Right cardiac atrium (tissue), 5 donors: ENCODE data around the gene AGO1. TPM values are rescaled to one million over a fixed set of nuclear protein-coding genes. Genes with fewer than 3 reads are reported as not detected.

Experiments used
- ATAC-seq, 2 donors: fragments of 200-7000 bp; cut with Tn5 transposase; one replicate each; pipeline versions ENCODE4 v1.8.0 to v1.9.1; 2020; ENCODE audit warnings: moderate library complexity in 2 of 2, mild to moderate bottlenecking in 1 of 2
- DNase-seq, 3 donors: peaks; one replicate each; pipeline ENCODE4 v3.0.0-alpha.2; 2020
- H3K27ac ChIP-seq: one replicate; pipeline ENCODE4 v1.5.1; 2013; ENCODE audit warnings: mild to moderate bottlenecking, low read length, control low read depth, moderate library complexity
- H3K27me3 ChIP-seq: one replicate; pipeline ENCODE4 v1.6.1; 2013; ENCODE audit not compliant: control insufficient read depth, insufficient read depth
- H3K4me1 ChIP-seq: one replicate; pipeline ENCODE4 v1.6.1; 2013; ENCODE audit warnings: low read length; ENCODE audit not compliant: control insufficient read depth, insufficient read depth
- H3K4me3 ChIP-seq: one replicate; pipeline ENCODE4 v1.5.1; 2013; ENCODE audit warnings: low read length, control low read depth
- H3K9me3 ChIP-seq: one replicate; pipeline ENCODE4 v1.6.1; 2013; ENCODE audit warnings: low read length; ENCODE audit not compliant: control insufficient read depth
- WGBS: extraction: QIAGEN DNeasy Blood & Tissue Kit; methylation state at CpG from one replicate; pipeline ENCODE4 v1.1.7; 2013; 5-methylcytosine and 5-hydroxymethylcytosine counted together
- intact Hi-C, 4 donors: fragments of 100-400 bp; cut with DNase I; formaldehyde crosslinking; loops; one replicate each; pipeline versions ENCODE4 v1.11.0 to v1.14.0; 2022 to 2023
- long read RNA-seq, 4 donors: library from polyadenylated mRNA; unstranded; transcript quantifications; one replicate each; pipeline ENCODE4 v2.0.0, GENCODE V29; 2020 to 2021
- polyA plus RNA-seq: library from polyadenylated mRNA; stranded (reverse); fragments of 200-250 nt; gene quantifications from one replicate; pipeline ENCODE4 v1.2.3, GENCODE V29; 2013
- total RNA-seq, 4 donors: library from RNA; stranded (reverse); fragmentation: NEBNext Ultra II Directional; extraction: Animal tissue kit (Norgen Biotek cat#: 25700); gene quantifications; one replicate each; pipeline ENCODE4 v1.2.1, GENCODE V29; 2021
- donor health status: healthy with polysubstance abuse.
- donor health status: DM: no; HTN: yes; CAD: no.
- donor health status: DM: no; HTN: no; CAD: no.
- donor health status: DM: no; HTN: yes; CAD: no; lungs with severe emphysema.
- donor health status: DM: yes; HTN: yes; CAD: no.

Gene AGO1
- total RNA-seq (10 to 100 TPM; 26.9 to 35.4 (median 29.8) TPM), polyA plus RNA-seq (4.9 TPM)
- long read RNA-seq, donor 1, partial matches to known transcripts = 1 of 16 reads
- long read RNA-seq, donor 1, other reads (novel, unspliced or antisense) = 15 of 16 reads
- long read RNA-seq, donor 2, full-length matches to known transcripts = 2 of 4 reads
- long read RNA-seq, donor 2, partial matches to known transcripts = 0 of 4 reads
- long read RNA-seq, donor 2, other reads (novel, unspliced or antisense) = 2 of 4 reads
- long read RNA-seq, donor 3, full-length matches to known transcripts = 3 of 39 reads
- long read RNA-seq, donor 3, partial matches to known transcripts = 2 of 39 reads
- long read RNA-seq, donor 3, other reads (novel, unspliced or antisense) = 34 of 39 reads
- long read RNA-seq, donor 4, full-length matches to known transcripts = 1 of 10 reads
- long read RNA-seq, donor 4, partial matches to known transcripts = 0 of 10 reads
- long read RNA-seq, donor 4, other reads (novel, unspliced or antisense) = 9 of 10 reads

DNA sequence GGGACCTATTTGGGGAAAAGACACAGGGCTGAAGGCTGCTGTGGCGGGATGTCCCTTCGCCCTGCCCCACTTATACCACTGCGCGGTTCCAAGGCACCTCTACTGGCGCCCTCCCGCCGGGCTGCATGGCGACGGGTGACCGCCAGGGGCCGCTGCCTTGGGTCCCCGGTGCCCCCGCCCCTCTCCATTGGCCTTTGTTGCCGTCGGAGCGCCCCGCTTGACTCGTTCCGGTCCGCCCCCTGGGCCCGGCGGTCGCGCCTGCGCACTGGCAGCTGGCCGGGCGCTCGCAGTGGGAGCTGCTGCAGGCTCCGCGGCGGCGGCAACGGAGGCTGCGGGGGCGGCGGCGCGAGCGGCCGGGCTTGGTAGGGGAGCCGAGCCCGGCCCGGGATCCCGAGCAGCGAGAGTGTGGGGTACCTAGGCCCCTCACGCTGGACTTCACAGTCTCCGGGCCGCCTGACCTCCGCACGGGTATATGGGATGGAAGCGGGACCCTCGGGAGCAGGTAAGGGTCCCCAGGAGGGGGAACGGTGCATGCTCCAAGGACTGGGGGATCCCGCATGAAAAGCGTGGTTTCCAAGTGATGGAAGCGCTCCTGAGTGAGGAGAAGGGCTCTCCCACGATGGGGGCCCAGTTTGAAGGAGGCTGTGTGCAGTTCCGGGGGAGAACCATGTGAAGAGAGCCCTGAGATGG is at the start of gene AGO1:
TSS of gene AGO1 (plus strand) at position 265 of the 690 bp plus-strand sequence. CDS start at position 478, 213 bp downstream.
- Histone ChIP-seq H3K4me3 (peak within 1 kb of the TSS; percentile 78), H3K27me3 (no peaks in the 10 kb centered on the region), H3K9me3 (no peaks in the 10 kb centered on the region), H3K27ac (peak within 1 kb of the TSS; percentile 42), H3K4me1 (peaks cover 13% of the 10 kb centered on the region)
- intact Hi-C loops = no loop called here
- under 1% methylated on average over 58 of the region's 58 CpGs for WGBS
- ATAC-seq = peak; percentile 98
- peak; percentile 95 to 98 (median 97) for DNase-seq

DNA sequence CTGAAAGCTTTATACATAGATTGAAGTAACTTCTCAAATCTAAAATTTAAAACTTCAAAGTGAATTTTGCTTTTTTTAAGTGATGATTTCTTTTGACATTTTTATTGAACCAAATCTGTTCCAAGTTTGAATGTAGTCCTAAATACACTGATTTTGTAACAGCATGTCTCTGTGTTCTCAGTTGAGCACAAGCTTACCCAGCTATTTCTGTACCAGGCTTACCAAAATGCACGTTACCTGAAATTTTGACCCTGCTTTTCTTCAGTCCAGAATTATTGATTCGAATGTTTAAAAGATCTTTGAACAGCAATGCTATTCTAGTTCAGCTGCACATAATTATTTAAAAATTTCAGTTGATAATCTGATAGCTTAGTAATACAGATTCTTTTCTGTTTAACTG is 49.6 kb upstream of the AGO1 start:
- no peaks in the 10 kb centered on the region for H3K4me1 ChIP-seq
- DNase-seq (no peak), ATAC-seq (no peak)
- no peak overlapping the region for H3K4me3 ChIP-seq
- H3K27me3 ChIP-seq = no peaks in the 10 kb centered on the region
- H3K9me3 ChIP-seq = no peaks in the 10 kb centered on the region
- WGBS = 94% methylated on average over 2 of the region's 2 CpGs
- intact Hi-C loops = no loop called here
- no peak overlapping the region for H3K27ac ChIP-seq

DNA sequence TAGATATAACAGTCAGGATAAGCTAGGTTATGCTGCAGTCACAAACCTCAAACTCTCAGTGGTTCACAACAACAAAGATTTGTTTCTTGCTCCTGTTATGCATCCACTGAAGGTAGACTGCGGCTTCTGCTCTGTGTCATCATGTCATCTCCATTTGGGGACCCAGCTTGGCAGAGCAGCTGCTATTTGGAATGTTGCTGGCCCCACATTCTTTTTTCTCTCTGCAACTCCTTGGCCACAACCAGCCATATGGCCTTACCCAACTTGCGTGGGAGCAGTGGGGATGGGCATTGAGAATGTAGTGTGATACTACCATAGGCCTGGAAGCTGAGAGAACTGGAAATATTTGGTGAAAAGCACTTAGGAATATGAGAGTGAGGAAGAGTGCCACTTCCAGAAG is 48.8 kb upstream of the AGO1 start:
- DNase-seq (no peak), ATAC-seq (no peak)
- Histone ChIP-seq H3K9me3 (no peaks in the 10 kb centered on the region), H3K27me3 (no peaks in the 10 kb centered on the region), H3K27ac (no peak overlapping the region), H3K4me1 (no peaks in the 10 kb centered on the region), H3K4me3 (no peak overlapping the region)
- 80% methylated on average over 2 of the region's 2 CpGs for WGBS
- intact Hi-C loops = no loop called here

DNA sequence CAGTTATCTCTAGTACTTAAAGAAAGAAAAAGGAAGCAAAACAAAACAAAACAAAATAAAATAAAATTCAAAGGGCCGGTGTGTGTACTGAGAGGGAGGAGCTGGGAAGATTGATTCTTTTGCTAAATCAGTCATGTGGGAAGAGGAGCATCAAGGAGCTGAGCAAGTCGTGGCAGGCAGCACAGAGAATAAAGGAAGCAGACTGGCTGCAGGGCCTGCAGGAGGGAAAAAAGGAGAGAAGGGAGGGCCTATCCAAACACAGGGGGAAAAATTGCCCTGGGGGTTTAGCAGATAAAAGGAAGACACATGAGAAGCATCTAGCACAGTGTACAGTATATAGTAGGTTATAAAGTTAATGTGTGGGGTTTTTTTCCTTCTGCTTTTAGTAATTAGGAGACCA is 47.6 kb upstream of the AGO1 start:
- intact Hi-C loops = no loop called here
- Histone ChIP-seq H3K9me3 (no peaks in the 10 kb centered on the region), H3K4me3 (no peak overlapping the region), H3K4me1 (no peaks in the 10 kb centered on the region), H3K27me3 (no peaks in the 10 kb centered on the region), H3K27ac (no peak overlapping the region)
- ATAC-seq = no peak
- 68% methylated on average over 2 of the region's 2 CpGs for WGBS
- no peak for DNase-seq

DNA sequence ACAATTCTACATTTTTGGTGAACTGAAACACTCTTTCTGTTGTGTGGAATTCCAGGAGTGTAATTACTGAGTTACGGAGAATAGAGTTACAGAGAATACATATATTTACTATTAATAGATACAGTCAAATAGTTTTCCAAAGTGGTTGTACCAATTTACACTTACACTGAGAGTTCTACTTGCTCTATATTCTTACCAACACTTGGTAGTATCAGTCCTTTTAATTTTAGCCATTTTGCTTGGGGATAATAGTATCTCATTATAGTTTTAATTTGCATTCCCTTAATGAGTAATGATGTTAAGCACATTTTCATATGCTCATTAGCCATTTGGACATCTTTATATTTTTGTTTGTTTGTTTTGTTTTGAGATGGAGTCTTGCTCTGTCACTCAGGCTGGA is 46.3 kb upstream of the AGO1 start:
- H3K27ac ChIP-seq = no peak overlapping the region
- DNase-seq (no peak), ATAC-seq (no peak)
- H3K4me3 ChIP-seq = no peak overlapping the region
- H3K4me1 ChIP-seq = no peaks in the 10 kb centered on the region
- no peaks in the 10 kb centered on the region for H3K9me3 ChIP-seq
- H3K27me3 ChIP-seq = no peaks in the 10 kb centered on the region
- intact Hi-C loops = no loop called here
- 99% methylated on average over 1 of the region's 1 CpG for WGBS

DNA sequence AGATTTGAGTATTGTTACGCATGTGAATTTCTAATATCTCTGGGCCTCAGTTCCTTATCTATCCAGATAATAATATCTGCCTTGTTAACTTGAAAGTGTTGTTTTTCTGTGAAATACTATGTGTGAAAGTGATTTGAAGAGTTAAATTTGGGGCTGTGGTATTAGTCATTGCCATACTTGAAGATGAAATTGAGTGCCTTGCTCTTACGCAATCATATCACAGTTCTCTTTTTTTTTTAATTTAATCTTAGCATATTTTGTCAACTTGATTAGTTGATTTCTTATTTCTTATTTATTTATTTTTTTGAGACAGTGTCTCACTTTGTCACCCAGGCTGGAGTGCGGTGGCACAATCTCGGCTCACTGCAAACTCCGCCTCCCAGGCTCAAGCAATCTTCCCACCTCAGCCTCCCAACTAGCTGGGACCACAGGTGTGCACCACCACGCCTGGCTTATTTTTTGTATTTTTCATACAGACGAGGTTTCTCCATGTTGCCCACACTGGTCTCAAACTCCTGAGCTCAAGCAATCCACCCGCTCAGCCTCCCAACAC is 44.2 kb upstream of the AGO1 start:
- Histone ChIP-seq H3K27me3 (no peaks in the 10 kb centered on the region), H3K9me3 (no peaks in the 10 kb centered on the region), H3K4me3 (no peak overlapping the region), H3K4me1 (no peaks in the 10 kb centered on the region), H3K27ac (no peak overlapping the region)
- DNase-seq (no peak), ATAC-seq (no peak)
- WGBS = 94% methylated on average over 8 of the region's 8 CpGs
- intact Hi-C loops = no loop called here

DNA sequence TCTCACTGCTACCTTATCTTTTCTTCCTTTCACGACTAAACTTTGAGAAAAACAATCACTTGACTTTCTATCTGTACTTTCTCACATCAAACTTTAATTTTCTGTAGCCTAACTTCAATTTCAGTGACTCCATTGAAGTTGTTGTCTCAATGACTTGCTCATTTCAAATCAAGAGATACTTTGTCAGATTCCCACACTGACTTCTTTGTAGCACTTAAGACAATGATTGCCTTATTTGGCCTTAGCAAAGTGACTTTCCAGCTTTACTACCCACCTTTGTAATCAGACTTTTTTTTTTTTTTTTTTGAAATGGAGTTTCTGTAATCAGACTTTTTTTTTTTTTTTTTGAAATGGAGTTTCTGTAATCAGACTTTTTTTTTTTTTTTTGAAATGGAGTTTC is 38.2 kb upstream of the AGO1 start:
- intact Hi-C loops = no loop called here
- no peak overlapping the region for H3K27ac ChIP-seq
- ATAC-seq = no peak
- H3K9me3 ChIP-seq = no peaks in the 10 kb centered on the region
- H3K27me3 ChIP-seq = no peaks in the 10 kb centered on the region
- H3K4me3 ChIP-seq = no peak overlapping the region
- WGBS = 38% methylated on average over 1 of the region's 1 CpG
- no peak for DNase-seq
- no peaks in the 10 kb centered on the region for H3K4me1 ChIP-seq

DNA sequence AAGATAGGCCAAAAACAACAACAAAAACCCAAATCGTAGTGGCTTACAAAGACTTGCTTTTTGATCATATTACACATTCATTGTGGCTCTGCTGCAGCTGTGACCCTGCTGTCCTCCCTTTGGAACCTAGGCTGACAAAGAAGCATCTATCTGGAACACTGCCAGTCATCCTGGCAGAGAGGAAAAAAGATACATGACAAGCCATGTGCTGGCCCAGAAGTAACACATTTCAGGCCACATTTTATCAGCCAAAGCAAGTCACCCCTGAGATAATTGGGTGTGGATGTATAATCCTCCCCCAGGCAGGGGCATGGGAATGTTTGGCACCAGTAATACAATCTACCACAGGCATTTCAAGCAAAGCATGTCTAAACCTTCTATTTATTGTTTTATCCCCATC is 37.2 kb upstream of the AGO1 start:
- DNase-seq (no peak), ATAC-seq (peak; percentile 54 to 76)
- WGBS = 17% methylated on average over 1 of the region's 1 CpG
- intact Hi-C loops = no loop called here
- H3K27ac ChIP-seq = peak overlapping the region; percentile 43
- H3K4me3 ChIP-seq = no peak overlapping the region
- no peaks in the 10 kb centered on the region for H3K9me3 ChIP-seq
- H3K27me3 ChIP-seq = no peaks in the 10 kb centered on the region
- peaks cover 1% of the 10 kb centered on the region for H3K4me1 ChIP-seq

DNA sequence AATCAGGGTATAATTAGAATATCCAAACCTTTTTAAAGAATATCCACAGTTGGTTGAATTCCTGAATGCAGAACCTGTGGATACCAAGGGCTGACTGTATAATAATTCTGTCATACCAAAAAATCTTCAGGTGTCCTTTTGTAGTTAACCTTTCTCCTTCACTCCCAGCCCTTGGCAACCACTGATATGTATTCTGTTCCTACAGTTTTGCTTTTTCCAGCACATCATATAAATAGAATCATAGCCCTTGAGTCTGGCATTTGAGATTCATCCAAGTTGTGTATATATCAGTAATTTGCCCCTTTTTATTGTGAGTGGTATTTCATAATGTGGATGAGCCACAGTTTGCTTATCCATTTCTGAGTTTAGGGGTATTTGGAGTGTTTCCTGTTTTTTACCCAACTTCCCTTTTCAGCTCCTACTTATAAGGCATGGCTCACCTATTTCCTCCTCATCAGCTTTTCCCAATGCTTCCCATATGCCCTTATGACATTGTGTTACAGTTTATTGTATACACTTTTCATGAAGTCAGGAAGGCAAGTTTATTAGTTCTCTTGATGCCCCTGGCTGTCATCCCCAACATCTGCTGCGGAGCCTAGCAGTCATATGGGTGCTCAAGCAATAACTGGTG is 35.0 kb upstream of the AGO1 start:
- 84% methylated on average over 1 of the region's 1 CpG for WGBS
- H3K9me3 ChIP-seq = no peaks in the 10 kb centered on the region
- DNase-seq = no peak
- H3K4me1 ChIP-seq = peaks cover 4% of the 10 kb centered on the region
- no peak overlapping the region for H3K4me3 ChIP-seq
- intact Hi-C loops = no loop called here
- H3K27me3 ChIP-seq = no peaks in the 10 kb centered on the region
- H3K27ac ChIP-seq = no peak overlapping the region
- ATAC-seq = no peak

DNA sequence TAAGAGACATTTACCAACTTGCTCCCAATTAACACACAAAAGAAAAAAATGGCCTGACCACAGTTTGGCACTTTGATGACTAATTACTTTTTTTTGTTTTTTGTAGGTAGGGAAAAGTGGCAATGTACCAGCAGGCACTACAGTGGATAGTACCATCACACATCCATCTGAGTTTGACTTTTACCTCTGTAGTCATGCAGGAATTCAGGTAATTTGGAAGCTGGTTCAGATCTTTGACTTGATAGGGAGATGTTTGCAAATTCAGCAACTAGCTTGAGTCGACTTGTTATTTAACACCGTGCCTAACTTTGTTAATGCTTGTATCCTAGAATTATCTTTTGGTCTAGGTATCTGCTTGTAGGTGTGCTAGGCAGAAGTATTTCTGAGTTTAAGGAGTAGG is 33.0 kb upstream of the AGO1 start:
- Histone ChIP-seq H3K9me3 (no peaks in the 10 kb centered on the region), H3K27me3 (no peaks in the 10 kb centered on the region), H3K4me3 (no peak overlapping the region), H3K4me1 (peaks cover 4% of the 10 kb centered on the region), H3K27ac (no peak overlapping the region)
- intact Hi-C loops = no loop called here
- 85% methylated on average over 2 of the region's 2 CpGs for WGBS
- no peak for ATAC-seq
- no peak for DNase-seq

DNA sequence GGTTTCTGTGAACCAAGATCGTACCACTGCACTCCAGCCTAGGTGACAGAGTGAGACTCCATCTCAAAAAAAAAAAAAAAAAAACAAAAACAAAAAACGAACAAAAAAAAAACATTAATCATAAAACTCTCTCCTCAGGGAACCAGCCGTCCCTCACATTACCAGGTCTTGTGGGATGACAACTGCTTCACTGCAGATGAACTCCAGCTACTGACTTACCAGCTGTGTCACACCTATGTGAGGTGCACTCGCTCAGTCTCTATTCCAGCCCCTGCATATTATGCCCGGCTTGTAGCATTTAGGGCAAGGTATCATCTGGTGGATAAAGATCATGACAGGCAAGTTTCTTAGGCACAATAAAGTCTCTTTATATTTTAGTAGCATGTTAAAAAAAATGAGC is 32.3 kb upstream of the AGO1 start:
- H3K4me1 ChIP-seq = peaks cover 4% of the 10 kb centered on the region
- ATAC-seq (no peak), DNase-seq (no peak)
- H3K27me3 ChIP-seq = no peaks in the 10 kb centered on the region
- no peak overlapping the region for H3K4me3 ChIP-seq
- no peaks in the 10 kb centered on the region for H3K9me3 ChIP-seq
- WGBS = 78% methylated on average over 5 of the region's 5 CpGs
- peak overlapping the region; percentile 84 for H3K27ac ChIP-seq
- intact Hi-C loops = no loop called here
